ENCODE results near the gene CCDC6.

GRCh38 chr10:59831658-59832503, 74.5 kb downstream of the CCDC6 start:
- no peak for TF ChIP-seq CTCF (IDR thresholded peaks at IDR 0.05)
- no peak for TF ChIP-seq POLR2A (IDR thresholded peaks at IDR 0.05)
